B cell (primary cell): Measurements from ENCODE around the gene SENP3. TPM values are rescaled to one million over a fixed set of nuclear protein-coding genes. Genes with fewer than 3 reads are reported as not detected.

Experiments
- ATAC-seq: fragments of 200-7000 bp; cut with Tn5 transposase; one replicate; pipeline ENCODE4 v1.10.0; 2021; ENCODE audit warnings: low read depth, mild to moderate bottlenecking, moderate number of reproducible peaks, moderate library complexity
- CTCF ChIA-PET: fragments of 350-600 bp; sonication (Branson Sonifier 250); formaldehyde crosslinking; loops from one replicate; lab custom pipeline; 2021; ENCODE audit warnings: antibody characterized with exemption, inconsistent platforms; lab: Charles Lee
- POLR2A ChIA-PET: fragments of 350-600 bp; sonication (Branson Sonifier 250); formaldehyde crosslinking; loops from one replicate; lab custom pipeline; 2021; ENCODE audit warnings: antibody characterized with exemption; lab: Charles Lee
- DNase-seq: peaks from one replicate; pipeline ENCODE4 v3.0.0; 2013
- H2AFZ ChIP-seq: 2 replicates; pipeline ENCODE4 v1.6.1; 2012; ENCODE audit warnings: mild to moderate bottlenecking, low read depth, low read length; ENCODE audit not compliant: insufficient read depth, poor library complexity, severe bottlenecking
- H3K27ac ChIP-seq, 2 donors: 1 replicate in 1 of 2; 2 replicates in 1 of 2; pipeline ENCODE4 v1.5.1; 2012 to 2013; ENCODE audit warnings: low read length in 2 of 2, mild to moderate bottlenecking in 2 of 2, moderate library complexity in 1 of 2
- H3K27me3 ChIP-seq, 4 experiments: fragments of 200-600 bp in 1 of 4; sonication (generic) in 1 of 4; replicated peaks in 1 of 4; 1 replicate in 2 of 4; 2 replicates in 2 of 4; pipeline versions ENCODE4 v1.6.1 to v1.7.0; 2013 to 2016; ENCODE audit warnings: low read length in 3 of 4, mild to moderate bottlenecking in 2 of 4, mixed read lengths in 1 of 4, moderate library complexity in 1 of 4; ENCODE audit not compliant: insufficient read depth in 4 of 4, control insufficient read depth in 3 of 4; ENCODE audit errors: control extremely low read depth in 1 of 4
- H3K36me3 ChIP-seq, 2 experiments: replicated peaks in 1 of 2; 1 replicate in 1 of 2; 2 replicates in 1 of 2; pipeline versions ENCODE4 v1.6.1 to v1.7.1; 2013; ENCODE audit warnings: low read length in 1 of 2; ENCODE audit not compliant: insufficient read depth in 2 of 2, control insufficient read depth in 1 of 2; ENCODE audit errors: control extremely low read depth in 1 of 2, extremely low read depth in 1 of 2
- H3K4me1 ChIP-seq, 2 donors: fragments of 200-600 bp in 1 of 2; sonication (generic) in 1 of 2; 1 replicate in 1 of 2; 2 replicates in 1 of 2; pipeline versions ENCODE4 v1.5.1 to v1.6.1; 2013 to 2017; ENCODE audit warnings: low read length in 2 of 2; ENCODE audit not compliant: control insufficient read depth in 2 of 2, insufficient read depth in 2 of 2
- H3K4me2 ChIP-seq: replicated peaks from 2 replicates; pipeline ENCODE3; 2012; ENCODE audit warnings: mild to moderate bottlenecking, low read depth, low read length; ENCODE audit not compliant: poor library complexity, severe bottlenecking
- H3K4me3 ChIP-seq, 5 experiments: fragments of 200-600 bp in 1 of 5; sonication (generic) in 1 of 5; 1 replicate in 3 of 5; 2 replicates in 2 of 5; pipeline versions ENCODE4 v1.5.1 to v1.7.0; 2011 to 2016; ENCODE audit warnings: low read length in 4 of 5, mild to moderate bottlenecking in 4 of 5, low read depth in 2 of 5, control low read depth in 1 of 5, moderate library complexity in 1 of 5; ENCODE audit not compliant: insufficient read depth in 1 of 5; ENCODE audit errors: control extremely low read depth in 1 of 5, extremely low read depth in 1 of 5
- H3K79me2 ChIP-seq: fragments of 200-600 bp; sonication (generic); one replicate; pipeline ENCODE4 v1.6.0; 2016; ENCODE audit warnings: low read length; ENCODE audit not compliant: control insufficient read depth, insufficient read depth
- H3K9ac ChIP-seq: fragments of 200-600 bp; sonication (generic); 2 replicates; pipeline ENCODE4 v1.6.1; 2017; ENCODE audit warnings: mild to moderate bottlenecking, low read length, moderate library complexity
- H3K9me3 ChIP-seq, 3 donors: one replicate each; pipeline versions ENCODE4 v1.6.1 to v1.7.1; 2013; ENCODE audit warnings: low read length in 2 of 3; ENCODE audit not compliant: control insufficient read depth in 2 of 3, insufficient read depth in 1 of 3; ENCODE audit errors: control extremely low read depth in 1 of 3
- H4K20me1 ChIP-seq: 2 replicates; pipeline ENCODE4 v1.6.0; 2012; ENCODE audit warnings: mild to moderate bottlenecking, low read length; ENCODE audit not compliant: insufficient read depth, control insufficient read depth, poor library complexity, severe bottlenecking
- H3K27ac Mint-ChIP-seq: one replicate; pipeline ENCODE4 v1.8.0; 2021; ENCODE audit warnings: mixed read lengths
- H3K27me3 Mint-ChIP-seq: one replicate; pipeline ENCODE4 v1.8.0; 2021; ENCODE audit warnings: mixed read lengths
- H3K4me1 Mint-ChIP-seq: one replicate; pipeline ENCODE4 v1.8.0; 2021; ENCODE audit warnings: mixed read lengths
- H3K4me3 Mint-ChIP-seq: one replicate; pipeline ENCODE4 v1.8.0; 2021; ENCODE audit warnings: mixed read lengths
- H3K9me3 Mint-ChIP-seq: one replicate; pipeline ENCODE4 v1.8.0; 2022; ENCODE audit warnings: mixed read lengths; ENCODE audit not compliant: insufficient read depth
- EZH2 ChIP-seq: IDR thresholded peaks from 2 replicates; pipeline ENCODE4 v1.6.1; 2012; ENCODE audit warnings: borderline replicate concordance, low read depth, mild to moderate bottlenecking, moderate library complexity, low read length; ENCODE audit not compliant: insufficient read depth, poor library complexity, severe bottlenecking
- WGBS: methylation state at CpG from one replicate; pipeline ENCODE4 v1.1.5; 2013; ENCODE audit warnings: missing lambda C conversion rate; ENCODE audit not compliant: insufficient coverage; 5-methylcytosine and 5-hydroxymethylcytosine counted together
- intact Hi-C: fragments of 100-400 bp; cut with micrococcal nuclease; formaldehyde crosslinking; loops from one replicate; pipeline ENCODE4 v1.10.0; 2022
- polyA plus RNA-seq: library from polyadenylated mRNA; depleted of rRNA; stranded (reverse); fragments of >200 nt; gene quantifications from 2 replicates; pipeline ENCODE4 v1.2.3, GENCODE V29; 2012
- total RNA-seq, 2 donors: library from RNA; stranded (reverse); fragments of 120-200 nt in 1 of 2; gene quantifications; 1 replicate in 1 of 2; 2 replicates in 1 of 2; pipeline versions ENCODE4 v1.2.3 to v1.2.4, GENCODE V29; 2013 to 2022
- TF ChIP-seq, protein P1 (sequence below): fragments of 200-600 bp; IDR thresholded peaks from one replicate; pipeline ENCODE4 v1.8.0; 2022; ENCODE audit warnings: antibody characterized with exemption, mild to moderate bottlenecking

Gene SENP3
- total and polyA plus RNA-seq, 2 donors (not counting 1 experiment from before 2014, with no cell fraction given): 45.1 to 57.1 TPM

DNA sequence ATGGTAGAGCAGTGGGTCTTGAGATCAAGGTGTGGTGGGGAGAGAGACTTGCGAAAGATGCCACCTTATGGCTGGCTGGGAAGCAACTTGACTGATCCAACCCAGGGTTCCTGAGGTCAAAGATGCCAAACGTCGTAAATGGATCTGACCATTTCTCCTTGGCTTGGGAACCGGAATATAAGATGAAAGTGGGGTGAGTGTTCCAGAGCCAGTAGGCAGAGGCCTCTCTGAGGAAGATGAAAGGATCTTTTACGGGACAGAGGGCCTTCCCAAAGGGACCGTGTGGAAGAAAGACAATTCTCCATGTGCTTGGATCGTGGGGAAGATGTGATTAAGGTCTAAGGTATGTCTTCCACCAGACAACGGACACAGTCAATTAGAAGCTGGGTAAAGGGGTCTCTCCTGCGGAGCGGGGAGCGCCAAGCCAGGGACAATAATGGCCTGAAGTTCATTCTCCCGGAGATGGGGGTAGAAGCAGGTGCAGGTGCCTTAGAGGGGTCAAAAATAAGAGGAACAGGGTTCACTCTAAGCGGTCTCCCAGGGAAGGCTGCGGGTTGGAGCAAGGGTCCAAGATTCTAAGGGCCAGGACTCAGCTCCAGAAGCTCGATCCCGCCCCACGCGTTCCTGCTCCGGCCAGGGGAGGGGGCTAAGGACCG is 52.2 kb downstream of the SENP3 start:
- ChIA-PET POLR2A (interaction anchor here (1.4 to 2.9 kb wide), 3 partner anchors 14 to 73 kb away, joined by 6 to 35 read pairs (median 18); partner anchors contain the start of genes CD68, SAT2, TP53 and WRAP53), CTCF (interaction anchor here (0.8 to 2.5 kb wide), 9 partner anchors 8 to 73 kb away, joined by 3 to 14 read pairs (median 5); partner anchors contain the start of genes SOX15, TP53 and WRAP53)
- 13% methylated on average over 20 of the region's 20 CpGs for WGBS
- Histone ChIP-seq H3K9me3 (no peaks in the 10 kb centered on the region), H3K4me1 (peaks cover 12 to 26% of the 10 kb centered on the region in 2 donors), H3K79me2 (peaks cover 52% of the 10 kb centered on the region), H3K9ac (peak overlapping the region; percentile 84), H3K27me3 (no peaks in the 10 kb centered on the region), H3K36me3 (peaks cover 1 to 14% of the 10 kb centered on the region in 2 experiments), H3K4me2 (peak overlapping the region; percentile 82), H4K20me1 (peaks cover 33% of the 10 kb centered on the region), H2AFZ (peak overlapping the region; percentile 75), H3K4me3 (peak overlapping the region; percentile 72 to 82 (median 74)), H3K27ac (peak overlapping the region; percentile 55 to 85)
- Mint-ChIP-seq H3K27ac (peak overlapping the region; percentile 42), H3K27me3 (no peaks in the 10 kb centered on the region), H3K4me1 (peaks cover 26% of the 10 kb centered on the region), H3K4me3 (peak overlapping the region; percentile 88), H3K9me3 (no peaks in the 10 kb centered on the region)
- DNase-seq (no peak), ATAC-seq (no peak)
- intact Hi-C loops: loop anchor here (1.0 to 10.0 kb wide), 2 partner anchors 30 to 231 kb away; no protein-coding TSS in a partner anchor
- TF ChIP-seq, protein P1, sequence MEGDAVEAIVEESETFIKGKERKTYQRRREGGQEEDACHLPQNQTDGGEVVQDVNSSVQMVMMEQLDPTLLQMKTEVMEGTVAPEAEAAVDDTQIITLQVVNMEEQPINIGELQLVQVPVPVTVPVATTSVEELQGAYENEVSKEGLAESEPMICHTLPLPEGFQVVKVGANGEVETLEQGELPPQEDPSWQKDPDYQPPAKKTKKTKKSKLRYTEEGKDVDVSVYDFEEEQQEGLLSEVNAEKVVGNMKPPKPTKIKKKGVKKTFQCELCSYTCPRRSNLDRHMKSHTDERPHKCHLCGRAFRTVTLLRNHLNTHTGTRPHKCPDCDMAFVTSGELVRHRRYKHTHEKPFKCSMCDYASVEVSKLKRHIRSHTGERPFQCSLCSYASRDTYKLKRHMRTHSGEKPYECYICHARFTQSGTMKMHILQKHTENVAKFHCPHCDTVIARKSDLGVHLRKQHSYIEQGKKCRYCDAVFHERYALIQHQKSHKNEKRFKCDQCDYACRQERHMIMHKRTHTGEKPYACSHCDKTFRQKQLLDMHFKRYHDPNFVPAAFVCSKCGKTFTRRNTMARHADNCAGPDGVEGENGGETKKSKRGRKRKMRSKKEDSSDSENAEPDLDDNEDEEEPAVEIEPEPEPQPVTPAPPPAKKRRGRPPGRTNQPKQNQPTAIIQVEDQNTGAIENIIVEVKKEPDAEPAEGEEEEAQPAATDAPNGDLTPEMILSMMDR: no peak
- no peak for TF ChIP-seq EZH2
